Measurements from ENCODE around the gene CNOT3. TPM values are rescaled to one million over a fixed set of nuclear protein-coding genes. Genes with fewer than 3 reads are reported as not detected.
"Not testable (repeated sequence)": the region's sequence is repeated elsewhere in the genome, so short reads cannot be mapped to it uniquely, and the experiment has no call there.

CNOT3 gene
- total RNA-seq, 1 donor from 2014 or later = 69.1 TPM

DNA sequence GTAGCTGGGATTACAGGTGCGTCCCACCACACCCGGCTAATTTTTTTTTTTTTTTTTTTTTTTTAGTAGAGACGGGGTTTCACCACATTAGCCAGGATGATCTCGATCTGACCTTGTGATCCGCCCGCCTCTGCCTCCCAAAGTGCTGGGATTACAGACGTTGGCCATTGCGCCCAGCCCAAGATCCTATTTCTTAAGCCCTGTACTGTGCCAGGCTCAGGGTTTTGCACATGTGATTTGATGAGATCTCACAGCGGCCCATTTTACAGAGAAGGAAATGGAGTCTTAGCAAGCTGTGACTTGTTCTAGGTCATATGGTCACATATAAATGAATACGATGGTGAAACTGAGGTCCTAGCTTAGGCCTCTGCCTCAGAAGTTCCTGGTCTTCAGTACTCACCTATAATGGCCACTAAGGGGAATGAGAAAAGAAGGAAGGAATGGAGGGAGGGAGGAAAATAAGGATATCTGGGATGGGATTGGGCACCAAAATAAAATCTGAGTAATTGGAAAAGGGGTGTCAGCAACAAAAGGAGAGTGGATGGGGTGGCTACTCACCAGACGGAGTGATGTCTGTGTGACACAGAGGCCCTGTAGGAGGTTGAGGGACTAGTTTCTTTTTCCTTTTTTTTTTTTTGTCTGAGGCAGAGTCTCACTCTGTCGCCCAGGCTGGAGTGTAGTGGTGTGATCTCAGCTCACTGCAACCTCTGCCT, 38.2 kb upstream of the CNOT3 start:
- Histone ChIP-seq H3K4me1 (peaks cover 5 to 14% of the 10 kb centered on the region in 2 donors), H3K36me3 (no peaks in the 10 kb centered on the region), H3K4me3 (no peak overlapping the region), H3K9me3 (no peaks in the 10 kb centered on the region), H3K27me3 (peaks cover 10% of the 10 kb centered on the region), H3K27ac (no peak overlapping the region)
- intact Hi-C loops (cut with DNase I) = no loop called here
- TF ChIP-seq, protein P1, sequence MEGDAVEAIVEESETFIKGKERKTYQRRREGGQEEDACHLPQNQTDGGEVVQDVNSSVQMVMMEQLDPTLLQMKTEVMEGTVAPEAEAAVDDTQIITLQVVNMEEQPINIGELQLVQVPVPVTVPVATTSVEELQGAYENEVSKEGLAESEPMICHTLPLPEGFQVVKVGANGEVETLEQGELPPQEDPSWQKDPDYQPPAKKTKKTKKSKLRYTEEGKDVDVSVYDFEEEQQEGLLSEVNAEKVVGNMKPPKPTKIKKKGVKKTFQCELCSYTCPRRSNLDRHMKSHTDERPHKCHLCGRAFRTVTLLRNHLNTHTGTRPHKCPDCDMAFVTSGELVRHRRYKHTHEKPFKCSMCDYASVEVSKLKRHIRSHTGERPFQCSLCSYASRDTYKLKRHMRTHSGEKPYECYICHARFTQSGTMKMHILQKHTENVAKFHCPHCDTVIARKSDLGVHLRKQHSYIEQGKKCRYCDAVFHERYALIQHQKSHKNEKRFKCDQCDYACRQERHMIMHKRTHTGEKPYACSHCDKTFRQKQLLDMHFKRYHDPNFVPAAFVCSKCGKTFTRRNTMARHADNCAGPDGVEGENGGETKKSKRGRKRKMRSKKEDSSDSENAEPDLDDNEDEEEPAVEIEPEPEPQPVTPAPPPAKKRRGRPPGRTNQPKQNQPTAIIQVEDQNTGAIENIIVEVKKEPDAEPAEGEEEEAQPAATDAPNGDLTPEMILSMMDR (IDR thresholded peaks at IDR 0.05) = no peak
- no peak for DNase-seq (ENCODE audit: low spot score in 2 of 2)

DNA sequence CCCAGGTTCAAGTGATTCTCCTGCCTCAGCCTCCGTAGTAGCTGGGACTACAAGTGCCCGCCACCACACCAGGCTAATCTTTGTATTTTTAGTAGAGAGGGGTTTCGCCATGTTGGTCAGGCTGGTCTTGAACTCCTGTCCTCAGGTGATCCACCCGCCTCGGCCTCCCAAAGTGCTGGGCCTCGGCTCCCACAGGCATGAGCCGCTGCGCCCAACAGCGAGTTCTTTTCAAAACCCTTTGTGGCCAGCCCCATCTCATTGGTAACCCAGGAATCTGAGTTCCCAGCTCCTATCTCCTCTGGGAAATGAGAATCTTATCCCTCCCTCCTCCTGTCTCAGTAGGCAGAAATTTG, 37.7 kb upstream of the CNOT3 start:
- peak in 1 of 2 donors; percentile 2 for DNase-seq (ENCODE audit: low spot score in 2 of 2)
- intact Hi-C loops (cut with DNase I) = loop anchor here (5.0 to 10.0 kb wide), 3 partner anchors 233 to 903 kb away; partner anchors contain the start of genes LENG9 and MYADM
- H3K4me3 ChIP-seq = not testable (repeated sequence)

GRCh38 chr19:54100561-54100960, 37.0 kb upstream of the CNOT3 start, which contains the start of gene OSCAR:
OSCAR (minus strand) TSS chr19:54100803; CDS start chr19:54100792, 11 bp downstream.
- peaks cover 0 to under 1% of the 10 kb centered on the region in 2 donors for H3K36me3 ChIP-seq
- intact Hi-C loops (cut with DNase I) = loop anchor here (5.0 to 10.0 kb wide), 3 partner anchors 233 to 903 kb away; partner anchors contain the start of genes LENG9 and MYADM
- H3K9me3 ChIP-seq = no peaks in the 10 kb centered on the region
- peaks cover 5 to 12% of the 10 kb centered on the region in 2 donors for H3K4me1 ChIP-seq
- peaks cover 4% of the 10 kb centered on the region for H3K27me3 ChIP-seq
- H3K27ac ChIP-seq = no peak within 1 kb of the TSS
- DNase-seq (ENCODE audit: low spot score in 2 of 2) = peak in 1 of 2 donors; percentile 65
- TF ChIP-seq, protein P1 (IDR thresholded peaks at IDR 0.05) = no peak
- no peak within 1 kb of the TSS for H3K4me3 ChIP-seq

More for the DNA sequence above, 37.7 kb upstream of the CNOT3 start:
- not testable (repeated sequence) for H3K27ac ChIP-seq, H3K36me3 ChIP-seq, H3K9me3 ChIP-seq
- Histone ChIP-seq H3K27me3 (peaks cover 10% of the 10 kb centered on the region), H3K4me1 (peaks cover 5 to 14% of the 10 kb centered on the region in 2 donors)

- DNase-seq (ENCODE audit: low spot score in 2 of 2) = peak; percentile 97 to 99
- Histone ChIP-seq H3K9me3 (no peaks in the 10 kb centered on the region), H3K27ac (peak within 1 kb of the TSS in 1 of 2 donors; percentile 67), H3K27me3 (no peaks in the 10 kb centered on the region), H3K4me3 (peak within 1 kb of the TSS; percentile 72 to 83), H3K36me3 (peaks cover 12 to 20% of the 10 kb centered on the region in 2 donors), H3K4me1 (peaks cover 0 to 7% of the 10 kb centered on the region in 2 donors)
- intact Hi-C loops (cut with DNase I) = loop anchor here (1.0 to 10.0 kb wide), 7 partner anchors 13 to 905 kb away; partner anchors contain the start of genes CNOT3, LENG1, LENG9 and MYADM
- TF ChIP-seq, protein P1 (IDR thresholded peaks at IDR 0.05) = no peak
These were observed 35.0 kb upstream of the CNOT3 start, which contains the start of gene NDUFA3 for GRCh38 chr19:54102421-54103169. NDUFA3 (plus strand) TSS chr19:54102855; CDS start chr19:54102879, 24 bp downstream.

DNA sequence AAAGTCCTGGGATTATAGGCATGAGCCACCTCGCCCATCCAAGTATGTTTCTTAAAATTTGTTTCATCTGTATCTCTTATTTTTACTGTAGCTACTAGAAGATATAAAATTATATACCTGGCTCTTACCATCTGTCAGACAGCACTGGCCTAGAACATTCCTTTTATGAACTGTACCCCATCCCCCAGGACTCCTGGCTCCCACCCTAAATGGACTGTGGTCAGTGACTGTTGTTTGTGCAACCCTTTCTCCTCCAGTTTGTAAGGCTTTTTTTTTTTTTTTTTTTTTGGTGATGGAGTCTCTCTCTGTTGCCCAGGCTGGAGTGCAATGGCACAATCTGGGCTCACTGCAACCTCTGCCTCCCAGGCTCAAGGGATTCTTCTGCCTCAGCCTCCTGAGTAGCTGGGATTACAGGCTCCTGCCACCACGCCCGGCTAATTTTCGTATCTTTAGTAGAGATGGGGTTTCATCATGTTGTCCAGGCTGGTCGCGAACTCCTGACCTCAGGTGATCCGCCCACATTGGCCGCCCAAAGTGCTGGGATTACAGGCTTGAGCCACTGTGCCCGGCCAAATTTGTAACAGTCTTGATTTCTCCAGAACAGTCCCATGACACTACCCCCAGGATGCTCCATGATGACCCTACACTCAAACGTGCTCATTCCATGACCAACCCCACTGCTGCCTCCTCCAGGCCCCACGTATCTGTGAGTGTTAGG, 32.4 kb upstream of the CNOT3 start:
- H3K9me3 ChIP-seq = no peaks in the 10 kb centered on the region
- H3K27me3 ChIP-seq = no peaks in the 10 kb centered on the region
- peaks cover 0 to 7% of the 10 kb centered on the region in 2 donors for H3K4me1 ChIP-seq
- H3K27ac ChIP-seq = no peak overlapping the region
- peaks cover 36 to 45% of the 10 kb centered on the region in 2 donors for H3K36me3 ChIP-seq
- TF ChIP-seq, protein P1 (IDR thresholded peaks at IDR 0.05) = no peak
- peak in 1 of 2 donors; percentile 16 for DNase-seq (ENCODE audit: low spot score in 2 of 2)
- intact Hi-C loops (cut with DNase I) = loop anchor here (5.0 to 10.0 kb wide), 3 partner anchors 238 to 908 kb away; partner anchors contain the start of genes LENG9 and MYADM
- H3K4me3 ChIP-seq = no peak overlapping the region
